Lung (tissue), 12 donors: ENCODE data around the gene USP6NL. TPM values are rescaled to one million over a fixed set of nuclear protein-coding genes. Genes with fewer than 3 reads are reported as not detected.

Source experiments
- ATAC-seq: fragments of 200-7000 bp; cut with Tn5 transposase; one replicate; pipeline ENCODE4 v1.9.1; 2020; ENCODE audit warnings: moderate number of reproducible peaks; ENCODE audit not compliant: insufficient read depth, low FRiP score
- DNase-seq, 3 donors: peaks; one replicate each; pipeline ENCODE4 v3.0.0-alpha.2; 2013 to 2017
- H3K27ac ChIP-seq, 2 donors: one replicate each; pipeline ENCODE4 v1.5.1; 2013; ENCODE audit warnings: mild to moderate bottlenecking in 2 of 2, moderate library complexity in 2 of 2, control low read depth in 1 of 2, inconsistent platforms in 1 of 2, low read depth in 1 of 2, low read length in 1 of 2
- H3K27me3 ChIP-seq, 3 donors: one replicate each; pipeline ENCODE4 v1.5.1; 2013; ENCODE audit warnings: low read length in 2 of 3; ENCODE audit not compliant: control insufficient read depth in 3 of 3, insufficient read depth in 3 of 3
- H3K36me3 ChIP-seq, 4 donors: one replicate each; pipeline ENCODE4 v1.5.1; 2013; ENCODE audit warnings: low read length in 4 of 4, mild to moderate bottlenecking in 1 of 4, moderate library complexity in 1 of 4; ENCODE audit not compliant: control insufficient read depth in 4 of 4, insufficient read depth in 4 of 4
- H3K4me1 ChIP-seq, 5 donors: one replicate each; pipeline ENCODE4 v1.5.1; 2013; ENCODE audit warnings: low read length in 5 of 5, mild to moderate bottlenecking in 2 of 5, moderate library complexity in 1 of 5; ENCODE audit not compliant: control insufficient read depth in 5 of 5, insufficient read depth in 5 of 5
- H3K4me3 ChIP-seq: one replicate; pipeline ENCODE4 v1.5.1; 2013; ENCODE audit warnings: mild to moderate bottlenecking, control low read depth, moderate library complexity
- H3K9ac ChIP-seq, 2 donors: one replicate each; pipeline ENCODE4 v1.5.1; 2013; ENCODE audit warnings: low read length in 2 of 2, control low read depth in 1 of 2; ENCODE audit not compliant: insufficient read depth in 1 of 2
- H3K9me3 ChIP-seq, 4 donors: one replicate each; pipeline ENCODE4 v1.5.1; 2013; ENCODE audit warnings: low read length in 3 of 4, mild to moderate bottlenecking in 1 of 4, moderate library complexity in 1 of 4; ENCODE audit not compliant: control insufficient read depth in 4 of 4, insufficient read depth in 3 of 4
- CTCF ChIP-seq: IDR thresholded peaks from 2 replicates; pipeline ENCODE4 v1.5.1; 2012; ENCODE audit warnings: mild to moderate bottlenecking; ENCODE audit errors: control extremely low read depth, extremely low read depth
- WGBS, 2 donors: extraction: QIAGEN DNeasy Blood & Tissue Kit; methylation state at CpG; one replicate each; pipeline ENCODE4 v1.1.7; 2013; 5-methylcytosine and 5-hydroxymethylcytosine counted together
- polyA plus RNA-seq, 2 donors: library from polyadenylated mRNA; stranded (reverse); fragments of 200-250 nt; gene quantifications; one replicate each; pipeline ENCODE4 v1.2.1, GENCODE V29; 2013
- total RNA-seq, 2 donors: library from RNA; depleted of rRNA in 1 of 2; stranded (reverse); fragments of >200 nt in 1 of 2; gene quantifications; one replicate each; pipeline ENCODE4 v1.2.1, GENCODE V29; 2014 to 2021
- donor health status: control.
- donor health status: control.
- donor health status: Bipolar disorder and iron deficiency.
- donor health status: healthy.
- donor health status: DM: yes; HTN: yes; CAD: no.

Gene USP6NL
- total and polyA plus RNA-seq, 4 donors = 5.4 to 41.7 (median 13.4) TPM

GRCh38 chr10:11569471-11569870 lies 42.0 kb downstream of the USP6NL start:
- H3K36me3 ChIP-seq = no peaks in the 10 kb centered on the region
- DNase-seq (no peak), ATAC-seq (no peak)
- H3K27me3 ChIP-seq = no peaks in the 10 kb centered on the region
- H3K9me3 ChIP-seq = no peaks in the 10 kb centered on the region
- H3K4me1 ChIP-seq = peaks cover 0 to 3% (median 0%) of the 10 kb centered on the region in 5 donors
- H3K4me3 ChIP-seq = no peak overlapping the region
- no peak for TF ChIP-seq CTCF
- no peak overlapping the region for H3K9ac ChIP-seq
- no peak overlapping the region for H3K27ac ChIP-seq
- WGBS, 2 donors = 92 to 94% methylated on average over 6 of the region's 6 CpGs

- no peak overlapping the region for H3K27ac ChIP-seq
- no peak for TF ChIP-seq CTCF
- WGBS, 2 donors = 94 to 100% methylated on average over 1 of the region's 1 CpG
Measured at GRCh38 chr10:11568578-11568977, 42.9 kb downstream of the USP6NL start.

GRCh38 chr10:11564741-11565140 lies 46.7 kb downstream of the USP6NL start:
- peaks cover 0 to 2% (median 0%) of the 10 kb centered on the region in 4 donors for H3K36me3 ChIP-seq
- no peaks in the 10 kb centered on the region for H3K27me3 ChIP-seq
- no peak for DNase-seq
- H3K9ac ChIP-seq = no peak overlapping the region
- no peak for ATAC-seq
- peaks cover 0 to 17% (median 2%) of the 10 kb centered on the region in 5 donors for H3K4me1 ChIP-seq
- no peaks in the 10 kb centered on the region for H3K9me3 ChIP-seq
- 58 to 76% methylated on average over 3 of the region's 3 CpGs for WGBS, 2 donors
- TF ChIP-seq CTCF = no peak
- H3K27ac ChIP-seq = no peak overlapping the region
- no peak overlapping the region for H3K4me3 ChIP-seq

More at GRCh38 chr10:11568578-11568977, 42.9 kb downstream of the USP6NL start:
- no peak for DNase-seq
- Histone ChIP-seq H3K9me3 (no peaks in the 10 kb centered on the region), H3K4me3 (no peak overlapping the region), H3K9ac (no peak overlapping the region), H3K27me3 (no peaks in the 10 kb centered on the region), H3K4me1 (peaks cover 0 to 5% (median 0%) of the 10 kb centered on the region in 5 donors), H3K36me3 (no peaks in the 10 kb centered on the region)
- no peak for ATAC-seq

GRCh38 chr10:11563936-11564335 lies 47.5 kb downstream of the USP6NL start:
- Histone ChIP-seq H3K4me3 (no peak overlapping the region), H3K27me3 (no peaks in the 10 kb centered on the region), H3K27ac (no peak overlapping the region), H3K4me1 (peaks cover 0 to 18% (median 2%) of the 10 kb centered on the region in 5 donors), H3K9ac (no peak overlapping the region), H3K36me3 (peaks cover 0 to 2% (median 0%) of the 10 kb centered on the region in 4 donors), H3K9me3 (no peaks in the 10 kb centered on the region)
- ATAC-seq (no peak), DNase-seq (no peak)
- 74 to 81% methylated on average over 2 of the region's 2 CpGs for WGBS, 2 donors
- TF ChIP-seq CTCF = no peak
